ENCODE data around the gene HCN4. TPM values are rescaled to one million over a fixed set of nuclear protein-coding genes. Genes with fewer than 3 reads are reported as not detected.

HCN4 gene
- total and polyA plus RNA-seq, 2 donors (not counting 3 experiments of a cell fraction or from before 2014, with no cell fraction given) = 0.01 TPM; not detected in 1

- H2AFZ ChIP-seq (ENCODE audit: low read depth, low read length) = no peak overlapping the region
- no peak for FAIRE-seq
- H3K9me3 ChIP-seq (replicated peaks; ENCODE audit: control insufficient read depth, insufficient read depth, low read length) = no peaks in the 10 kb centered on the region
- no TSS peak for BruUV-seq (replicated peaks)
- ChIA-PET POLR2A (no interaction called here), CTCF (interaction anchor here (0.7 kb wide), 1 partner anchor 12 kb away, joined by 3 read pairs; no protein-coding TSS in a partner anchor)
- no peak overlapping the region for H3K4me3 ChIP-seq (replicated peaks in 1 of 3; ENCODE audit: insufficient read depth in 1 of 3, low read depth in 1 of 3, low read length in 3 of 3)
- no peak overlapping the region for H3K9ac ChIP-seq (replicated peaks; ENCODE audit: extremely low read depth, insufficient read depth, low read length)
- TF ChIP-seq JUN (IDR thresholded peaks at IDR 0.05; ENCODE audit: borderline replicate concordance, insufficient read depth, insufficient read length, low read depth) (no peak), CTCF (IDR thresholded peaks at IDR 0.05; ENCODE audit: extremely low read depth in 1 of 2, insufficient read depth in 1 of 2, low read depth in 1 of 2, low read length in 2 of 2) (no peak), POLR2AphosphoS5 (IDR thresholded peaks at IDR 0.05; ENCODE audit: insufficient read depth, low read depth, low read length) (no peak), MYC (IDR thresholded peaks at IDR 0.05; ENCODE audit: low read depth, low read length) (no peak), POLR2A (IDR thresholded peaks at IDR 0.05; ENCODE audit: low read depth, low read length) (no peak), EZH2 (IDR thresholded peaks at IDR 0.05; ENCODE audit: borderline replicate concordance, low read depth, low read length, severe bottlenecking) (no peak), MAX (IDR thresholded peaks at IDR 0.05; ENCODE audit: insufficient read depth, insufficient read length) (no peak)
- no peaks in the 10 kb centered on the region for H3K36me3 ChIP-seq (ENCODE audit: control insufficient read depth in 2 of 2, extremely low read depth in 1 of 2, insufficient read depth in 2 of 2, low read length in 2 of 2)
- H4K20me1 ChIP-seq (replicated peaks; ENCODE audit: control insufficient read depth, extremely low read depth, insufficient read depth, low read length) = no peaks in the 10 kb centered on the region
- H3K4me1 ChIP-seq (ENCODE audit: control insufficient read depth, extremely low read depth, insufficient read depth, low read length) = no peaks in the 10 kb centered on the region
- no peak overlapping the region for H3K4me2 ChIP-seq (ENCODE audit: insufficient read depth, low read length)
- intact Hi-C loops (cut with micrococcal nuclease) = no loop called here
- dilution Hi-C loops (cut with MboI; ENCODE audit: extremely low pct_ligation_motif_present, low sequenced_read_pairs) = no loop called here
- H3K27me3 ChIP-seq (ENCODE audit: control insufficient read depth in 2 of 2, insufficient read depth in 2 of 2, low read length in 2 of 2) = peaks cover 29 to 50% of the 10 kb centered on the region in 2 experiments
- H3K27ac ChIP-seq (ENCODE audit: insufficient read depth, low read depth, low read length) = no peak overlapping the region
- H3K79me2 ChIP-seq (ENCODE audit: control insufficient read depth, insufficient read depth, low read length) = no peaks in the 10 kb centered on the region
- DNase-seq (ENCODE audit: low read depth, low spot score) = no peak
- H3K9me1 ChIP-seq (replicated peaks; ENCODE audit: control insufficient read depth, extremely low read depth, insufficient read depth, low read length) = no peaks in the 10 kb centered on the region
Measured at GRCh38 chr15:73370151-73370550, 1.4 kb upstream of the HCN4 start.

Measured in endothelial cell of umbilical vein (primary cell).